Small intestine (tissue), 16 donors: ENCODE measurements around the gene PHKG1. TPM values are rescaled to one million over a fixed set of nuclear protein-coding genes. Genes with fewer than 3 reads are reported as not detected.
A peak's percentile ranks its signal among the peaks of the same experiment; 100 is the strongest.
"Not testable (repeated sequence)": the region's sequence is repeated elsewhere in the genome, so short reads cannot be mapped to it uniquely, and the experiment has no call there.

ENCODE experiments used
- DNase-seq, 2 donors: peaks; one replicate each; pipeline versions ENCODE4 v3.0.0 to v3.0.0-alpha.2; 2013
- FAIRE-seq: peaks from 2 replicates; lab custom pipeline; 2012; peaks lifted over from hg19 to GRCh38; lab: Jason Lieb, UNC
- H3K27ac ChIP-seq, 3 donors: one replicate each; pipeline ENCODE4 v1.5.1; 2013; ENCODE audit warnings: low read length in 2 of 3, mild to moderate bottlenecking in 2 of 3, control low read depth in 1 of 3, inconsistent platforms in 1 of 3, low read depth in 1 of 3, moderate library complexity in 1 of 3
- H3K27me3 ChIP-seq, 3 donors: one replicate each; pipeline ENCODE4 v1.6.1; 2013; ENCODE audit warnings: low read length in 3 of 3, inconsistent platforms in 1 of 3; ENCODE audit not compliant: control insufficient read depth in 3 of 3, insufficient read depth in 3 of 3
- H3K36me3 ChIP-seq, 3 donors: one replicate each; pipeline ENCODE4 v1.6.1; 2013; ENCODE audit warnings: low read length in 3 of 3, inconsistent platforms in 1 of 3, low read depth in 1 of 3, mild to moderate bottlenecking in 1 of 3, moderate library complexity in 1 of 3; ENCODE audit not compliant: control insufficient read depth in 3 of 3, insufficient read depth in 2 of 3
- H3K4me1 ChIP-seq, 3 donors: one replicate each; pipeline ENCODE4 v1.6.1; 2013; ENCODE audit warnings: low read length in 2 of 3, inconsistent platforms in 1 of 3, low read depth in 1 of 3, mild to moderate bottlenecking in 1 of 3, moderate library complexity in 1 of 3; ENCODE audit not compliant: control insufficient read depth in 3 of 3, insufficient read depth in 2 of 3
- H3K4me3 ChIP-seq, 3 donors: one replicate each; pipeline ENCODE4 v1.5.1; 2013; ENCODE audit warnings: low read length in 3 of 3, control low read depth in 1 of 3, inconsistent platforms in 1 of 3, low read depth in 1 of 3, mild to moderate bottlenecking in 1 of 3, moderate library complexity in 1 of 3
- H3K9me3 ChIP-seq, 2 donors: one replicate each; pipeline ENCODE4 v1.6.1; 2013; ENCODE audit warnings: low read depth in 1 of 2, low read length in 1 of 2; ENCODE audit not compliant: control insufficient read depth in 2 of 2, insufficient read depth in 1 of 2
- WGBS, 3 donors: extraction: QIAGEN DNeasy Blood & Tissue Kit; methylation state at CpG; one replicate each; pipeline ENCODE4 v1.1.7; 2013; 5-methylcytosine and 5-hydroxymethylcytosine counted together
- long read RNA-seq, 10 donors: transcript quantifications; one replicate each; lab custom pipeline, GENCODE V29; 2026
- polyA plus RNA-seq, 4 donors: library from polyadenylated mRNA; stranded (reverse) in 3 of 4; unstranded in 1 of 4; fragments of 200-250 nt in 3 of 4; fragments of 120-200 nt in 1 of 4; gene quantifications; one replicate each; pipeline versions ENCODE4 v1.2.1 to v1.2.3, GENCODE V29; 2013
- donor health status: healthy with polysubstance abuse.
- donor health status: control.
- donor health status: control.
- donor health status: Bipolar disorder and iron deficiency.
- donor health status: healthy.

The PHKG1 gene
- 1 to 10 TPM in 2 of 4 donors, under 1 TPM in 2; 0.49 to 2.3 (median 1.2) TPM for polyA plus RNA-seq
- long read RNA-seq, donor 1, result 0 reads
- long read RNA-seq, donor 2, result 0 reads
- long read RNA-seq, donor 3, result 0 reads
- long read RNA-seq, donor 4, result 0 reads
- long read RNA-seq, donor 5, result 0 reads
- long read RNA-seq, donor 6, result 0 reads
- long read RNA-seq, donor 7, result 0 reads
- long read RNA-seq, donor 8, result 0 reads
- long read RNA-seq, donor 9, result 0 reads
- long read RNA-seq, donor 10, result 0 reads

- FAIRE-seq (no peak), DNase-seq (peak; percentile 31 to 42)
- Histone ChIP-seq H3K4me3 (no peak within 1 kb of the TSS), H3K27ac (peak within 1 kb of the TSS in 1 of 3 donors; percentile 21), H3K27me3 (no peaks in the 10 kb centered on the region), H3K36me3 (peaks cover 0 to 19% (median 0%) of the 10 kb centered on the region in 3 donors), H3K4me1 (no peaks in the 10 kb centered on the region), H3K9me3 (no peaks in the 10 kb centered on the region)
- 45 to 58% (median 53%) methylated on average over 19 of the region's 19 CpGs for WGBS, 3 donors
These were observed at the start of gene PHKG1 for GRCh38 chr7:56092789-56093531. TSS of gene PHKG1 (minus strand) at chr7:56092952. CDS start at chr7:56088941, 4,011 bp downstream.

- H3K4me1 ChIP-seq, H3K4me3 ChIP-seq, FAIRE-seq, H3K27ac ChIP-seq, H3K36me3 ChIP-seq, DNase-seq, H3K9me3 ChIP-seq, H3K27me3 ChIP-seq: not testable (repeated sequence)
- WGBS, 3 donors, result 41 to 73% (median 46%) methylated on average over 2 of the region's 2 CpGs
These were observed 38.3 kb upstream of the PHKG1 start for GRCh38 chr7:56131062-56131461.

- no peak for FAIRE-seq
- Histone ChIP-seq H3K27me3 (no peaks in the 10 kb centered on the region), H3K4me1 (no peaks in the 10 kb centered on the region), H3K27ac (no peak overlapping the region), H3K4me3 (no peak overlapping the region), H3K9me3 (no peaks in the 10 kb centered on the region), H3K36me3 (no peaks in the 10 kb centered on the region)
- 65 to 74% (median 73%) methylated on average over 7 of the region's 7 CpGs for WGBS, 3 donors
- DNase-seq, result no peak
These were observed 34.7 kb upstream of the PHKG1 start for GRCh38 chr7:56127241-56127975.

GRCh38 chr7:56125831-56126230 lies 33.1 kb upstream of the PHKG1 start:
- WGBS, 3 donors, result 72 to 81% (median 77%) methylated on average over 8 of the region's 8 CpGs
- no peak overlapping the region for H3K27ac ChIP-seq
- H3K9me3 ChIP-seq, result no peaks in the 10 kb centered on the region
- no peaks in the 10 kb centered on the region for H3K4me1 ChIP-seq
- H3K4me3 ChIP-seq, result no peak overlapping the region
- DNase-seq (no peak), FAIRE-seq (no peak)
- no peaks in the 10 kb centered on the region for H3K27me3 ChIP-seq
- no peaks in the 10 kb centered on the region for H3K36me3 ChIP-seq

- Histone ChIP-seq H3K27ac (no peak overlapping the region), H3K4me3 (no peak overlapping the region), H3K9me3 (no peaks in the 10 kb centered on the region), H3K27me3 (no peaks in the 10 kb centered on the region), H3K4me1 (no peaks in the 10 kb centered on the region), H3K36me3 (no peaks in the 10 kb centered on the region)
- no peak for DNase-seq
- 65 to 79% (median 77%) methylated on average over 5 to 6 of the region's 6 CpGs for WGBS, 3 donors
- no peak for FAIRE-seq
These were observed 32.2 kb upstream of the PHKG1 start for GRCh38 chr7:56124981-56125380.

GRCh38 chr7:56121440-56121839 lies 28.7 kb upstream of the PHKG1 start:
- 85 to 88% (median 86%) methylated on average over 6 of the region's 6 CpGs for WGBS, 3 donors
- H3K27me3 ChIP-seq, result peaks cover 0 to under 1% (median 0%) of the 10 kb centered on the region in 3 donors
- no peak overlapping the region for H3K4me3 ChIP-seq

GRCh38 chr7:56115852-56116538 lies 23.2 kb upstream of the PHKG1 start, which contains the start of gene NUPR2:
TSS of gene NUPR2 (minus strand) at chr7:56116417. CDS start at chr7:56116314, 103 bp downstream.
- FAIRE-seq (no peak), DNase-seq (peak; percentile 24 to 57)
- H3K27me3 ChIP-seq, result peaks cover 0 to 6% (median 4%) of the 10 kb centered on the region in 3 donors
- no peaks in the 10 kb centered on the region for H3K4me1 ChIP-seq
- WGBS, 3 donors, result 9 to 22% (median 16%) methylated on average over 49 to 65 of the region's 65 CpGs
- peak within 1 kb of the TSS in 2 of 3 donors; percentile 16 to 24 for H3K4me3 ChIP-seq
- no peaks in the 10 kb centered on the region for H3K36me3 ChIP-seq
- no peaks in the 10 kb centered on the region for H3K9me3 ChIP-seq
- no peak within 1 kb of the TSS for H3K27ac ChIP-seq

More at GRCh38 chr7:56121440-56121839, 28.7 kb upstream of the PHKG1 start:
- Histone ChIP-seq H3K36me3 (no peaks in the 10 kb centered on the region), H3K4me1 (no peaks in the 10 kb centered on the region), H3K9me3 (no peaks in the 10 kb centered on the region), H3K27ac (no peak overlapping the region)
- DNase-seq (no peak), FAIRE-seq (no peak)

GRCh38 chr7:56112244-56112643 lies 19.5 kb upstream of the PHKG1 start:
- H3K36me3 ChIP-seq, H3K27ac ChIP-seq, H3K27me3 ChIP-seq, H3K4me1 ChIP-seq, H3K4me3 ChIP-seq, DNase-seq, FAIRE-seq, H3K9me3 ChIP-seq: not testable (repeated sequence)
- WGBS, 3 donors, result 94 to 98% (median 98%) methylated on average over 3 of the region's 3 CpGs
